Retinal pigment epithelial cell (primary cell): ENCODE data around the gene MAP2K1.

ENCODE experiments used
- DNase-seq: peaks from one replicate; pipeline ENCODE4 v3.0.0-alpha.2; 2010; ENCODE audit warnings: low read depth
- H3K4me3 ChIP-seq: 2 replicates; pipeline ENCODE4 v1.5.1; 2011; ENCODE audit warnings: mild to moderate bottlenecking, low read length, control low read depth, moderate library complexity
- TF ChIP-seq, protein P1 (sequence below): conservative IDR thresholded peaks from 2 replicates; pipeline ENCODE4 v1.5.1; 2011; ENCODE audit warnings: low read depth, low read length, control low read depth, inconsistent platforms

The MAP2K1 gene

GRCh38 chr15:66514586-66514985 lies 127.9 kb downstream of the MAP2K1 start:
- TF ChIP-seq, protein P1, sequence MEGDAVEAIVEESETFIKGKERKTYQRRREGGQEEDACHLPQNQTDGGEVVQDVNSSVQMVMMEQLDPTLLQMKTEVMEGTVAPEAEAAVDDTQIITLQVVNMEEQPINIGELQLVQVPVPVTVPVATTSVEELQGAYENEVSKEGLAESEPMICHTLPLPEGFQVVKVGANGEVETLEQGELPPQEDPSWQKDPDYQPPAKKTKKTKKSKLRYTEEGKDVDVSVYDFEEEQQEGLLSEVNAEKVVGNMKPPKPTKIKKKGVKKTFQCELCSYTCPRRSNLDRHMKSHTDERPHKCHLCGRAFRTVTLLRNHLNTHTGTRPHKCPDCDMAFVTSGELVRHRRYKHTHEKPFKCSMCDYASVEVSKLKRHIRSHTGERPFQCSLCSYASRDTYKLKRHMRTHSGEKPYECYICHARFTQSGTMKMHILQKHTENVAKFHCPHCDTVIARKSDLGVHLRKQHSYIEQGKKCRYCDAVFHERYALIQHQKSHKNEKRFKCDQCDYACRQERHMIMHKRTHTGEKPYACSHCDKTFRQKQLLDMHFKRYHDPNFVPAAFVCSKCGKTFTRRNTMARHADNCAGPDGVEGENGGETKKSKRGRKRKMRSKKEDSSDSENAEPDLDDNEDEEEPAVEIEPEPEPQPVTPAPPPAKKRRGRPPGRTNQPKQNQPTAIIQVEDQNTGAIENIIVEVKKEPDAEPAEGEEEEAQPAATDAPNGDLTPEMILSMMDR, result no peak
- no peak overlapping the region for H3K4me3 ChIP-seq
- no peak for DNase-seq

GRCh38 chr15:66515901-66516322 lies 129.2 kb downstream of the MAP2K1 start:
- DNase-seq, result no peak
- TF ChIP-seq, protein P1, result no peak
- no peak overlapping the region for H3K4me3 ChIP-seq

DNA sequence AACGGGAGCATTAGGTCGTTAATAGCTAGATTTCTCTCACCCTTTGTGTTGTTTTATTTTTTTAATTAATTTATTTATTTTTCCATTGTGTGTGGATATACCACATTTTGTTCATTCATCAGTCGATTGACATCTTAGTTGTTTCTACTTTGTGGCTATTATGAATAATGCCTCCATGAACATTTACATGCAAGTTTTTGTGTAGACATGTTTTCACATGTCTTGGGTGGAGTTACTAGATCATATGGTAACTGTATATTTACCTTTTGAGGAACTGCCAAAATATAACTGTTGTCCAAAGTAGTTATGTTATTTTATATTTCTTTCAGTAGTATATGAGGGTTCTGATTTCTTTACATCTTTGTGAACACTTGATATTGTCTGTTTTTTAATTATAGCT lies 137.2 kb downstream of the MAP2K1 start:
- DNase-seq, result no peak
- TF ChIP-seq, protein P1, result no peak
- no peak overlapping the region for H3K4me3 ChIP-seq

DNA sequence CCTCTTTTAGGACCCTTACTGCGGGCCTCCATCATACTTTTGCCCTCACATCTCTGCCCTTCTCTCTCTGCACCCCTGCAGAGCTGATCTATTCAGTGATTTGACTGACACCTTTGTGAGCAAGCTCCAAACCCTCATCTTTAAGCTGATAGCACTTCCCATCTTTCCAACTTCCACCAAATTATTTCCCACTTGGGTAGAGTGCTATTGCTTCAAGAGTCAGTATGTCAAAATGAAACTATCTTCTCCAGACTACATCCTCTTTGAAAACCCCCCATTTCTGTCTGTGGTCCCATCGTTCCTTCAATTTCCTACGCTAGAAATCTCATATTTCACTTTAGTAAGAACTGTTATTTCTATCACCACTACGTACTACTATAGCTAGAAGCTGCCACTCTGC lies 138.1 kb downstream of the MAP2K1 start:
- TF ChIP-seq, protein P1, result no peak
- no peak for DNase-seq
- H3K4me3 ChIP-seq, result no peak overlapping the region

- TF ChIP-seq, protein P1, result no peak
- no peak for DNase-seq
- no peak overlapping the region for H3K4me3 ChIP-seq
These were observed 148.3 kb downstream of the MAP2K1 start for GRCh38 chr15:66535056-66535455.
